MCF 10A (cell line): ENCODE results near the gene UQCR11. TPM values are rescaled to one million over a fixed set of nuclear protein-coding genes. Genes with fewer than 3 reads are reported as not detected.

ENCODE experiments used
- BruUV-seq: library from RNA; stranded (reverse); fragments of 400-500 nt; replicated peaks from 2 replicates; lab custom pipeline; 2021; lab: Mats Ljungman, UMichigan
- CTCF ChIA-PET: fragments of 300-600 bp; sonication (Branson Sonifier 250); formaldehyde crosslinking; extraction: SDS; loops from one replicate; lab custom pipeline; 2021; ENCODE audit warnings: antibody characterized with exemption, inconsistent platforms; lab: Yijun Ruan, JAX
- POLR2A ChIA-PET: fragments of 300-600, 350-650 bp; sonication (Branson Sonifier 250); formaldehyde crosslinking; extraction: SDS; loops from one replicate; lab custom pipeline; 2020; ENCODE audit warnings: antibody characterized with exemption, inconsistent platforms; lab: Yijun Ruan, JAX
- DNase-seq: peaks from one replicate; pipeline ENCODE4 v3.0.0-alpha.2; 2018; ENCODE audit not compliant: unreplicated experiment
- H3K27ac Mint-ChIP-seq: one replicate; pipeline ENCODE4 v1.8.0; 2022; ENCODE audit warnings: mild to moderate bottlenecking, low read depth, mixed read lengths; ENCODE audit not compliant: unreplicated experiment
- H3K27me3 Mint-ChIP-seq: one replicate; pipeline ENCODE4 v1.8.0; 2022; ENCODE audit warnings: mixed read lengths; ENCODE audit not compliant: insufficient read depth, unreplicated experiment
- H3K36me3 Mint-ChIP-seq: one replicate; pipeline ENCODE4 v1.8.0; 2022; ENCODE audit warnings: mild to moderate bottlenecking, moderate library complexity, mixed read lengths; ENCODE audit not compliant: insufficient read depth, unreplicated experiment
- H3K4me1 Mint-ChIP-seq: one replicate; pipeline ENCODE4 v1.8.0; 2022; ENCODE audit warnings: mixed read lengths; ENCODE audit not compliant: insufficient read depth, unreplicated experiment
- H3K4me3 Mint-ChIP-seq: one replicate; pipeline ENCODE4 v1.8.0; 2022; ENCODE audit warnings: mild to moderate bottlenecking, moderate library complexity, mixed read lengths; ENCODE audit not compliant: unreplicated experiment
- H3K9me3 Mint-ChIP-seq: one replicate; pipeline ENCODE4 v1.8.0; 2022; ENCODE audit warnings: mixed read lengths; ENCODE audit not compliant: unreplicated experiment
- CTCF ChIP-seq: fragments of 200-600 bp; IDR thresholded peaks from one replicate; pipeline ENCODE4 v1.8.0; 2022; ENCODE audit warnings: antibody characterized with exemption, mild to moderate bottlenecking; ENCODE audit not compliant: unreplicated experiment
- intact Hi-C: fragments of 100-400 bp; cut with micrococcal nuclease; formaldehyde crosslinking; loops from 2 replicates; pipeline ENCODE4 v1.14.1; 2022
- total RNA-seq: library from RNA; stranded (reverse); gene quantifications from 2 replicates; pipeline ENCODE4 v1.2.3, GENCODE V29; 2022

The UQCR11 gene
- total RNA-seq, 1 experiment from 2014 or later: 256 TPM

GRCh38 chr19:1652471-1653299, 47.4 kb upstream of the UQCR11 start, which contains the start of gene TCF3:
Gene TCF3, minus strand, starts transcription at chr19:1652615. Its CDS starts 2,367 bp downstream, at chr19:1650248.
- POLR2A ChIA-PET: interaction anchor here (0.6 to 3.9 kb wide), 16 partner anchors 9 to 1854 kb away, joined by 3 to 49 read pairs (median 4); partner anchors contain the start of genes FZR1, MBD3 and UQCR11
- Mint-ChIP-seq H3K27ac (peak within 1 kb of the TSS; percentile 89), H3K9me3 (no peaks in the 10 kb centered on the region), H3K27me3 (no peaks in the 10 kb centered on the region), H3K4me3 (peak within 1 kb of the TSS; percentile 75), H3K4me1 (no peaks in the 10 kb centered on the region), H3K36me3 (peaks cover 23% of the 10 kb centered on the region)
- CTCF ChIA-PET: interaction anchor here (0.7 kb wide), 1 partner anchor 30 kb away, joined by 4 read pairs; no protein-coding TSS in a partner anchor
- peak; percentile 99 for DNase-seq
- no peak for TF ChIP-seq CTCF
- intact Hi-C loops: loop anchor here (5.0 kb wide), 1 partner anchor 45 kb away; the partner anchor contains the start of gene UQCR11
- BruUV-seq: no TSS peak

DNA sequence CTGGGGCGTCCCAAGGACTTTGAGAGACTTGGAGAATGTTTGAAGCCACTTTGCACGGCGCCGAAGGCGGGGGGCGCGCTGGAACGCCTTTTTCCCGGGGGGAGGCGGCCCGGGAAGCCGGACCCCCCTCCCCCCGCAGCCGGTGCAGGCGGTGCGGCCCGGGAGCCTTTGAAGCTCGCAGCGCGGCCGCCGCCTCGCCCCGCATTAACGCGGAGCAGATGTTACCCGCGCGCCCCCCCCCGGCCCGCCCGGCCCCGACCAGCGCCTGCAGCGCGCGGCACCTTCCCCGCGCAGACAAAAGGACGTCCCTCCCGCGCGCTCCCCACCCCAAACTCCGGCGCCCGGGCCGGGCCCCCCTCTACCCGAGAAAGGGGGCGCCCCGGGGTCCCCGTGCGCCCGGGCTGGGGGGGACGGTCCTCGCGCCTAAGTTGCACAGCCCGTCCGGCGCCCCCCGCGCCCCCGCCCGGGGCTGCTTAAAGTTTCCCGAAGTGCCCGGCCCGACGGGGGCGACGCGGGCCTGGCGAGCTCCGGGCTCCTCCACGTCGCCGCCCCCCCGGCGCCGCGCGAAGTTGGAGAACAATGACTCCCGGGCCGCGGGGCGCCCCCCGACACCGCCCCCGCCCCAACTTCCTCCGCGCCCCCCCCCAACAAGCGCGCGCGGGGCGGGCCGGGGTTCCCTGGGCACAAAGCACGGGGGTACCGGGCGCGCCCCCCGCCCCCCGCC, 46.5 kb upstream of the UQCR11 start:
- DNase-seq: peak; percentile 45
- H3K9me3 Mint-ChIP-seq: no peaks in the 10 kb centered on the region
- H3K4me1 Mint-ChIP-seq: no peaks in the 10 kb centered on the region
- intact Hi-C loops: loop anchor here (5.0 kb wide), 1 partner anchor 44 kb away; the partner anchor contains the start of gene UQCR11
- ChIA-PET CTCF (interaction anchor here (0.6 to 1.4 kb wide), 5 partner anchors 12 to 197 kb away, joined by 3 to 5 read pairs (median 4); no protein-coding TSS in a partner anchor), POLR2A (interaction anchor here (0.5 to 3.9 kb wide), 16 partner anchors 11 to 1855 kb away, joined by 3 to 49 read pairs (median 5); partner anchors contain the start of genes CNN2, FZR1, MBD3 and UQCR11)
- no peaks in the 10 kb centered on the region for H3K27me3 Mint-ChIP-seq
- no peak for TF ChIP-seq CTCF
- no TSS peak for BruUV-seq
- peak overlapping the region; percentile 75 for H3K4me3 Mint-ChIP-seq
- H3K27ac Mint-ChIP-seq: peak overlapping the region; percentile 46
- H3K36me3 Mint-ChIP-seq: peaks cover 25% of the 10 kb centered on the region

DNA sequence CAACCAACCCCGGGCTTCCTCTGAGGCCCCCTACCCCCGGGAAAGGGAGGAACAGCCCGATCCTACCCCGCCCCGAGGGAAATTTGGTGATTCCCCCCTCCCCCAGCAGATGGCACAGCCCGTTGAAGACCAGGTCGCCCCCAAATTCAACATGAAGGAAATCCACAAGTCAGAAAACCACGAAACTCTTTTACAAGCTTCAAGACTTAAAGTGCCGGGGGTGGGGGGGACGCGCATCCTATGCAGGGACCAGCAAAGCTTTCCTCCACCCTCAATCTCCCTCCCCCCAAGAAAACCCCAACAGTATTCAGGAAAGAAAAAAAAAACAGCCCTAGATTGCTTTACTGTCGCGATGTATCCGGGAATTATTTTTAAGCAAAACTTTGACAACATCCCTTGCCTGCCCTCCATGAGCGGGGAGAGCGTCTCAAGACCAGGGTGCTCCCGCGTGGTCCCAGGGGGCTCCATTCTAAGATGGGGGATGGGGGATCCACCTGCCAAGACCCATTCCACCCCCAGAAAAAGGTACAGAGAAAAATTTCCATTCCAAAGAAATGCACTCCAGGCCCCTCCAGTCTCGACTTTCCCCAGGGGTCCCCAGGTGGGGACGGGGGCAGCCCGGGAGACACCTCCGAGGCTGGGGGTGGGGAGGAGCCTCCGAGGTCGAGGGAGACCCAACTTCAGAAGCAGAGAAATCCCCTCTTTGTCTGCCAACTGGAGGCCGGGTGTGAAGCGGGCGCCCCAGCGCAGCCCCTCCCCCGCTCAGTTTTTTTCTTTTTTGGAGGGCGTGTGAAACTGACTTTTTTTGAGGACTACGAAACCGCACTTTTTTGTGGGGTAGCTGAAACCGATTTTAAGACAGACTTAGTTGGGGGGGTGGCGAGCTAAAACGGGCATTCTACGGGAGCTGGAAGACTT, 45.6 kb upstream of the UQCR11 start:
- POLR2A ChIA-PET: interaction anchor here (0.5 to 3.9 kb wide), 12 partner anchors 11 to 625 kb away, joined by 3 to 49 read pairs (median 5); partner anchors contain the start of genes CNN2, MBD3 and UQCR11
- peak overlapping the region; percentile 46 for H3K27ac Mint-ChIP-seq
- no peaks in the 10 kb centered on the region for H3K27me3 Mint-ChIP-seq
- TSS peak; percentile 45 for BruUV-seq
- TF ChIP-seq CTCF: no peak
- H3K4me1 Mint-ChIP-seq: no peaks in the 10 kb centered on the region
- peak overlapping the region; percentile 75 for H3K4me3 Mint-ChIP-seq
- intact Hi-C loops: loop anchor here (5.0 kb wide), 1 partner anchor 44 kb away; the partner anchor contains the start of gene UQCR11
- CTCF ChIA-PET: interaction anchor here (0.5 to 1.4 kb wide), 5 partner anchors 11 to 198 kb away, joined by 3 to 5 read pairs (median 4); no protein-coding TSS in a partner anchor
- peaks cover 34% of the 10 kb centered on the region for H3K36me3 Mint-ChIP-seq
- no peaks in the 10 kb centered on the region for H3K9me3 Mint-ChIP-seq
- DNase-seq: peak; percentile 22
